HEK293 (cell line): ENCODE measurements around the gene ARID3B.

Source experiments
- ATF2 ChIP-seq: fragments of 450-650 bp; formaldehyde crosslinking; IDR thresholded peaks from 2 replicates; pipeline ENCODE4 v1.5.1; 2016; ENCODE audit warnings: missing biosample characterization, missing genetic modification characterization, low read depth
- BCL11A ChIP-seq: fragments of 450-650 bp; formaldehyde crosslinking; IDR thresholded peaks from 2 replicates; pipeline ENCODE4 v1.5.1; 2016; ENCODE audit warnings: low read depth, missing biosample characterization, missing genetic modification characterization
- ELK4 ChIP-seq: IDR thresholded peaks from 2 replicates; pipeline ENCODE4 v1.6.1; 2011; ENCODE audit warnings: mild to moderate bottlenecking, low read depth, low read length, borderline replicate concordance
- GFI1B ChIP-seq: fragments of 450-650 bp; formaldehyde crosslinking; IDR thresholded peaks from 2 replicates; pipeline ENCODE4 v1.5.1; 2016; ENCODE audit warnings: missing biosample characterization, missing genetic modification characterization
- KLF7 ChIP-seq: fragments of 450-650 bp; formaldehyde crosslinking; IDR thresholded peaks from 2 replicates; pipeline ENCODE4 v1.5.1; 2016; ENCODE audit warnings: missing biosample characterization, missing genetic modification characterization, borderline replicate concordance
- MZF1 ChIP-seq: fragments of 450-650 bp; formaldehyde crosslinking; IDR thresholded peaks from 2 replicates; pipeline ENCODE4 v1.5.1; 2017; ENCODE audit warnings: missing biosample characterization, missing genetic modification characterization, borderline replicate concordance
- SCRT1 ChIP-seq: fragments of 450-650 bp; formaldehyde crosslinking; IDR thresholded peaks from 2 replicates; pipeline ENCODE4 v1.5.1; 2016; ENCODE audit warnings: missing biosample characterization, missing genetic modification characterization, borderline replicate concordance
- ZBTB1 ChIP-seq: fragments of 450-650 bp; formaldehyde crosslinking; IDR thresholded peaks from 2 replicates; pipeline ENCODE4 v1.5.1; 2016; ENCODE audit warnings: missing biosample characterization, missing genetic modification characterization
- ZBTB44 ChIP-seq: fragments of 450-650 bp; IDR thresholded peaks from 2 replicates; pipeline ENCODE4 v1.5.1; 2018; ENCODE audit warnings: missing biosample characterization, mild to moderate bottlenecking, missing genetic modification characterization
- ZFP37 ChIP-seq: fragments of 450-650 bp; formaldehyde crosslinking; IDR thresholded peaks from 2 replicates; pipeline ENCODE4 v1.5.1; 2016; ENCODE audit warnings: missing biosample characterization, missing genetic modification characterization
- ZNF146 ChIP-seq: fragments of 450-650 bp; formaldehyde crosslinking; IDR thresholded peaks from 2 replicates; pipeline ENCODE4 v1.5.1; 2016; ENCODE audit warnings: missing biosample characterization, missing genetic modification characterization
- ZNF266 ChIP-seq: fragments of 450-650 bp; formaldehyde crosslinking; IDR thresholded peaks from 2 replicates; pipeline ENCODE4 v1.5.1; 2016; ENCODE audit warnings: missing biosample characterization, missing genetic modification characterization, low read depth
- ZNF274 ChIP-seq, 2 experiments: fragments of 200-500 bp in 1 of 2; fragments of 450-650 bp in 1 of 2; sonication (Bioruptor generic) in 1 of 2; formaldehyde crosslinking in 1 of 2; IDR thresholded peaks; 2 replicates each; pipeline versions ENCODE4 v1.5.1 to v1.6.1; 2014 to 2016; ENCODE audit warnings: borderline replicate concordance in 1 of 2, inconsistent platforms in 1 of 2, low read length in 1 of 2, missing biosample characterization in 1 of 2, missing genetic modification characterization in 1 of 2
- ZNF362 ChIP-seq: fragments of 450-650 bp; formaldehyde crosslinking; IDR thresholded peaks from 2 replicates; pipeline ENCODE4 v1.5.1; 2016; ENCODE audit warnings: missing biosample characterization, missing genetic modification characterization
- ZNF394 ChIP-seq: fragments of 450-650 bp; formaldehyde crosslinking; IDR thresholded peaks from 2 replicates; pipeline ENCODE4 v1.5.1; 2016; ENCODE audit warnings: missing biosample characterization, missing genetic modification characterization, mild to moderate bottlenecking, moderate library complexity, borderline replicate concordance
- ZNF530 ChIP-seq: fragments of 450-650 bp; formaldehyde crosslinking; IDR thresholded peaks from 2 replicates; pipeline ENCODE4 v1.5.1; 2016; ENCODE audit warnings: low read depth, missing biosample characterization, missing genetic modification characterization
- ZNF548 ChIP-seq: fragments of 450-650 bp; formaldehyde crosslinking; IDR thresholded peaks from 2 replicates; pipeline ENCODE4 v1.5.1; 2016; ENCODE audit warnings: missing biosample characterization, missing genetic modification characterization
- ZNF549 ChIP-seq: fragments of 450-650 bp; IDR thresholded peaks from 2 replicates; pipeline ENCODE4 v1.5.1; 2018; ENCODE audit warnings: missing biosample characterization, missing genetic modification characterization, mild to moderate bottlenecking, inconsistent platforms, moderate library complexity
- ZNF555 ChIP-seq: fragments of 450-650 bp; formaldehyde crosslinking; conservative IDR thresholded peaks from 2 replicates; pipeline ENCODE4 v1.5.1; 2017; ENCODE audit warnings: missing biosample characterization, mild to moderate bottlenecking, missing genetic modification characterization, inconsistent platforms
- ZNF571 ChIP-seq: fragments of 450-650 bp; formaldehyde crosslinking; IDR thresholded peaks from 2 replicates; pipeline ENCODE4 v1.5.0; 2017; ENCODE audit warnings: missing biosample characterization, missing genetic modification characterization
- ZNF624 ChIP-seq: fragments of 450-650 bp; formaldehyde crosslinking; IDR thresholded peaks from 2 replicates; pipeline ENCODE4 v1.5.1; 2017; ENCODE audit warnings: missing biosample characterization, missing genetic modification characterization
- ZNF701 ChIP-seq: fragments of 450-650 bp; formaldehyde crosslinking; IDR thresholded peaks from 2 replicates; pipeline ENCODE4 v1.5.1; 2016; ENCODE audit warnings: missing biosample characterization, missing genetic modification characterization
- ZNF76 ChIP-seq: fragments of 450-650 bp; formaldehyde crosslinking; IDR thresholded peaks from 2 replicates; pipeline ENCODE4; 2016; ENCODE audit warnings: low read depth, missing biosample characterization, missing genetic modification characterization, borderline replicate concordance
- TF ChIP-seq, protein P1 (sequence below): fragments of 450-650 bp; formaldehyde crosslinking; optimal IDR thresholded peaks from 2 replicates; pipeline ENCODE3; 2016; ENCODE audit warnings: missing biosample characterization, mild to moderate bottlenecking, missing genetic modification characterization
- TF ChIP-seq, protein P2 (sequence below): fragments of 450-650 bp; formaldehyde crosslinking; IDR thresholded peaks from 2 replicates; pipeline ENCODE4 v1.5.1; 2016; ENCODE audit warnings: missing biosample characterization, missing genetic modification characterization
- TF ChIP-seq, protein P3 (sequence below): fragments of 450-650 bp; formaldehyde crosslinking; IDR thresholded peaks from 2 replicates; pipeline ENCODE4 v1.5.1; 2016; ENCODE audit warnings: missing biosample characterization, missing genetic modification characterization
- TF ChIP-seq, protein P4 (sequence below): fragments of 450-650 bp; formaldehyde crosslinking; IDR thresholded peaks from 2 replicates; pipeline ENCODE4 v1.5.1; 2016; ENCODE audit warnings: missing biosample characterization, missing genetic modification characterization

Gene ARID3B

GRCh38 chr15:74615508-74616365 is 74.7 kb downstream of the ARID3B start, which contains the start of gene CLK3 (continued):
- TF ChIP-seq, protein P1, sequence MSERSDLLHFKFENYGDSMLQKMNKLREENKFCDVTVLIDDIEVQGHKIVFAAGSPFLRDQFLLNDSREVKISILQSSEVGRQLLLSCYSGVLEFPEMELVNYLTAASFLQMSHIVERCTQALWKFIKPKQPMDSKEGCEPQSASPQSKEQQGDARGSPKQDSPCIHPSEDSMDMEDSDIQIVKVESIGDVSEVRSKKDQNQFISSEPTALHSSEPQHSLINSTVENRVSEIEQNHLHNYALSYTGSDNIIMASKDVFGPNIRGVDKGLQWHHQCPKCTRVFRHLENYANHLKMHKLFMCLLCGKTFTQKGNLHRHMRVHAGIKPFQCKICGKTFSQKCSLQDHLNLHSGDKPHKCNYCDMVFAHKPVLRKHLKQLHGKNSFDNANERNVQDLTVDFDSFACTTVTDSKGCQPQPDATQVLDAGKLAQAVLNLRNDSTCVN (tag by site-specific recombination): peak; percentile 66
- TF ChIP-seq KLF7 (tag by site-specific recombination): no peak
- no peak for TF ChIP-seq GFI1B (tag by site-specific recombination)
- no peak for TF ChIP-seq ZNF549 (tag by site-specific recombination)
- no peak for TF ChIP-seq ZNF624 (tag by site-specific recombination)
- TF ChIP-seq ZNF274 (IDR thresholded peaks at IDR 0.05; ENCODE audit: low read length): no peak
- TF ChIP-seq ZNF274 (tag by site-specific recombination; IDR thresholded peaks at IDR 0.05; ENCODE audit: borderline replicate concordance): no peak
- no peak for TF ChIP-seq ZNF571
- TF ChIP-seq ZNF266 (tag by site-specific recombination): 0 out of 2 replicates have a peak, but pooled peaks have one; percentile 6
- no peak for TF ChIP-seq ATF2 (tag by site-specific recombination)
- peak; percentile 17; the same call in 1 of the 2 replicates for TF ChIP-seq ZNF146 (tag by site-specific recombination)
- TF ChIP-seq ZBTB44: peak; percentile 76
- TF ChIP-seq MZF1: peak; percentile 21; the same call in 1 of the 2 replicates
- TF ChIP-seq ELK4: no peak; the same call in 1 of the 2 replicates
- no peak for TF ChIP-seq ZFP37 (tag by site-specific recombination)
- no peak for TF ChIP-seq ZNF548
- TF ChIP-seq, protein P2, sequence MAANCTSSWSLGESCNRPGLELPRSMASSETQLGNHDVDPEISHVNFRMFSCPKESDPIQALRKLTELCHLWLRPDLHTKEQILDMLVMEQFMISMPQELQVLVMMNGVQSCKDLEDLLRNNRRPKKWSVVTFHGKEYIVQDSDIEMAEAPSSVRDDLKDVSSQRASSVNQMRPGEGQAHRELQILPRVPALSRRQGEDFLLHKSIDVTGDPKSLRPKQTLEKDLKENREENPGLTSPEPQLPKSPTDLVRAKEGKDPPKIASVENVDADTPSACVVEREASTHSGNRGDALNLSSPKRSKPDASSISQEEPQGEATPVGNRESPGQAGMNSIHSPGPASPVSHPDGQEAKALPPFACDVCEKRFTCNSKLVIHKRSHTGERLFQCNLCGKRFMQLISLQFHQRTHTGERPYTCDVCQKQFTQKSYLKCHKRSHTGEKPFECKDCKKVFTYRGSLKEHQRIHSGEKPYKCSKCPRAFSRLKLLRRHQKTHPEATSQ (tag by site-specific recombination): peak; percentile 86; the same call in 1 of the 2 replicates
- no peak for TF ChIP-seq ZNF555 (tag by site-specific recombination)
- no peak for TF ChIP-seq ZNF530 (tag by site-specific recombination)
- TF ChIP-seq BCL11A (tag by site-specific recombination): peak; percentile 66; the same call in 1 of the 2 replicates
- TF ChIP-seq, protein P3, sequence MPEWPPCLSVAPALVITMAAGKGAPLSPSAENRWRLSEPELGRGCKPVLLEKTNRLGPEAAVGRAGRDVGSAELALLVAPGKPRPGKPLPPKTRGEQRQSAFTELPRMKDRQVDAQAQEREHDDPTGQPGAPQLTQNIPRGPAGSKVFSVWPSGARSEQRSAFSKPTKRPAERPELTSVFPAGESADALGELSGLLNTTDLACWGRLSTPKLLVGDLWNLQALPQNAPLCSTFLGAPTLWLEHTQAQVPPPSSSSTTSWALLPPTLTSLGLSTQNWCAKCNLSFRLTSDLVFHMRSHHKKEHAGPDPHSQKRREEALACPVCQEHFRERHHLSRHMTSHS (tag by site-specific recombination): no peak
- peak; percentile 72 for TF ChIP-seq ZNF76 (tag by site-specific recombination)
- no peak for TF ChIP-seq ZNF362 (tag by site-specific recombination)
- TF ChIP-seq ZBTB1 (tag by site-specific recombination): no peak
- TF ChIP-seq ZNF701 (tag by site-specific recombination): no peak
- no peak for TF ChIP-seq ZNF394 (tag by site-specific recombination)
- TF ChIP-seq, protein P4, sequence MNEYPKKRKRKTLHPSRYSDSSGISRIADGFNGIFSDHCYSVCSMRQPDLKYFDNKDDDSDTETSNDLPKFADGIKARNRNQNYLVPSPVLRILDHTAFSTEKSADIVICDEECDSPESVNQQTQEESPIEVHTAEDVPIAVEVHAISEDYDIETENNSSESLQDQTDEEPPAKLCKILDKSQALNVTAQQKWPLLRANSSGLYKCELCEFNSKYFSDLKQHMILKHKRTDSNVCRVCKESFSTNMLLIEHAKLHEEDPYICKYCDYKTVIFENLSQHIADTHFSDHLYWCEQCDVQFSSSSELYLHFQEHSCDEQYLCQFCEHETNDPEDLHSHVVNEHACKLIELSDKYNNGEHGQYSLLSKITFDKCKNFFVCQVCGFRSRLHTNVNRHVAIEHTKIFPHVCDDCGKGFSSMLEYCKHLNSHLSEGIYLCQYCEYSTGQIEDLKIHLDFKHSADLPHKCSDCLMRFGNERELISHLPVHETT (tag by site-specific recombination): no peak
- TF ChIP-seq SCRT1 (tag by site-specific recombination): no peak
